HepG2 (cell line): Measurements from ENCODE around the gene SAPCD2. TPM values are rescaled to one million over a fixed set of nuclear protein-coding genes. Genes with fewer than 3 reads are reported as not detected.

ENCODE experiments used
- ATAC-seq: fragments of 200-7000 bp; cut with Tn5 transposase; 3 replicates; pipeline ENCODE4 v1.9.1; 2020; ENCODE audit warnings: mild to moderate bottlenecking, moderate library complexity
- BruUV-seq: library from RNA; stranded (reverse); fragments of 400-500 nt; replicated peaks from 2 replicates; lab custom pipeline; 2021; lab: Mats Ljungman, UMichigan
- CTCF ChIA-PET: fragments of 300-600 bp; formaldehyde crosslinking; extraction: SDS; loops from one replicate; lab custom pipeline; 2021; ENCODE audit warnings: low total read pairs, inconsistent platforms, low intra/inter-chr PET ratio; lab: Yijun Ruan, JAX
- POLR2A ChIA-PET: fragments of 350-600 bp; sonication (Branson Sonifier 250); formaldehyde crosslinking; loops from one replicate; lab custom pipeline; 2020; ENCODE audit warnings: antibody characterized with exemption, inconsistent platforms; lab: Yijun Ruan, JAX
- DNase-seq: peaks from one replicate; pipeline ENCODE4 v3.0.0-alpha.2; 2015; ENCODE audit warnings: low spot score
- FAIRE-seq: peaks from 3 replicates; lab custom pipeline; 2011; peaks lifted over from hg19 to GRCh38; lab: Jason Lieb, UNC
- H2AFZ ChIP-seq: one replicate; pipeline ENCODE4 v1.6.1; 2011; ENCODE audit warnings: low read length, inconsistent platforms
- H3K27ac ChIP-seq: fragments of 300-600 bp; 3 replicates; pipeline ENCODE4 v1.8.0; 2011; ENCODE audit warnings: mixed run types, mild to moderate bottlenecking, mixed read lengths, low read length, inconsistent platforms; ENCODE audit not compliant: insufficient read depth; ENCODE audit errors: extremely low read length
- H3K27me3 ChIP-seq, 2 experiments: fragments of 200-600 bp in 1 of 2; 2 replicates in 1 of 2; 3 replicates in 1 of 2; pipeline versions ENCODE4 v1.6.0 to v1.8.0; 2011; ENCODE audit warnings: low read length in 2 of 2, mild to moderate bottlenecking in 2 of 2, moderate library complexity in 2 of 2, inconsistent platforms in 1 of 2; ENCODE audit not compliant: insufficient read depth in 2 of 2, control insufficient read depth in 1 of 2
- H3K36me3 ChIP-seq, 2 experiments: fragments of 200-600 bp in 1 of 2; replicated peaks in 1 of 2; 2 replicates in 1 of 2; 3 replicates in 1 of 2; pipeline versions ENCODE4 v1.5.1 to v1.8.0; 2011; ENCODE audit warnings: low read length in 2 of 2, inconsistent platforms in 1 of 2; ENCODE audit not compliant: insufficient read depth in 2 of 2, control insufficient read depth in 1 of 2
- H3K4me1 ChIP-seq: 2 replicates; pipeline ENCODE4 v1.5.1; 2012; ENCODE audit warnings: low read length, inconsistent platforms; ENCODE audit not compliant: insufficient read depth
- H3K4me2 ChIP-seq: 2 replicates; pipeline ENCODE4 v1.6.0; 2011; ENCODE audit warnings: low read depth, low read length, inconsistent platforms
- H3K4me3 ChIP-seq, 3 experiments: fragments of 200-600 bp in 1 of 3; sonication (generic), shearing (Covaris generic) in 1 of 3; replicated peaks in 1 of 3; 2 replicates each; pipeline ENCODE4 v1.5.1; 2011 to 2016; ENCODE audit warnings: low read length in 3 of 3, inconsistent platforms in 2 of 3, low read depth in 2 of 3, mild to moderate bottlenecking in 2 of 3, control low read depth in 1 of 3, mixed read lengths in 1 of 3; ENCODE audit not compliant: insufficient read depth in 1 of 3
- H3K79me2 ChIP-seq: one replicate; pipeline ENCODE4 v1.6.1; 2011; ENCODE audit warnings: low read length, inconsistent platforms; ENCODE audit not compliant: insufficient read depth
- H3K9ac ChIP-seq: 2 replicates; pipeline ENCODE4 v1.6.0; 2011; ENCODE audit warnings: mild to moderate bottlenecking, low read depth, low read length, inconsistent platforms; ENCODE audit not compliant: insufficient read depth
- H3K9me3 ChIP-seq: 2 replicates; pipeline ENCODE4 v1.5.1; 2012; ENCODE audit warnings: mild to moderate bottlenecking, low read length
- H4K20me1 ChIP-seq: 2 replicates; pipeline ENCODE4 v1.6.0; 2011; ENCODE audit warnings: inconsistent platforms, mild to moderate bottlenecking, low read length, moderate library complexity; ENCODE audit not compliant: insufficient read depth
- DBP ChIP-seq: sonication (generic); formaldehyde crosslinking; IDR thresholded peaks from 2 replicates; pipeline ENCODE4 v1.4.0; 2020; ENCODE audit warnings: missing genetic modification reagents; ENCODE audit errors: not compliant biosample characterization
- DMAP1 ChIP-seq: IDR thresholded peaks from 2 replicates; pipeline ENCODE4 v1.6.1; 2016
- HNF1B ChIP-seq: sonication (generic); formaldehyde crosslinking; IDR thresholded peaks from 2 replicates; pipeline ENCODE4 v1.5.1; 2020; ENCODE audit warnings: mild to moderate bottlenecking, moderate library complexity, missing genetic modification reagents
- RNF2 ChIP-seq: fragments of 450-650 bp; conservative IDR thresholded peaks from 2 replicates; pipeline ENCODE4 v1.6.1; 2016; ENCODE audit warnings: low read depth
- SNRNP70 ChIP-seq: fragments of 200-400 bp; formaldehyde crosslinking; IDR thresholded peaks from 2 replicates; pipeline ENCODE4 v1.6.1; 2017; ENCODE audit warnings: mild to moderate bottlenecking, low read depth, low read length, moderate library complexity
- YY1 ChIP-seq: IDR thresholded peaks from 2 replicates; pipeline ENCODE4 v1.6.1; 2011; ENCODE audit warnings: low read length, low read depth, moderate library complexity, mild to moderate bottlenecking; ENCODE audit not compliant: insufficient read depth, insufficient replicate concordance
- ZBTB46 ChIP-seq: sonication (generic); formaldehyde crosslinking; IDR thresholded peaks from 2 replicates; pipeline ENCODE4 v1.4.0; 2020; ENCODE audit warnings: mild to moderate bottlenecking, missing genetic modification reagents, borderline replicate concordance
- ZFX ChIP-seq: sonication (generic); formaldehyde crosslinking; IDR thresholded peaks from 2 replicates; pipeline ENCODE4 v1.4.0; 2020; ENCODE audit warnings: mild to moderate bottlenecking, low read depth, missing genetic modification reagents, moderate library complexity
- ZNF75D ChIP-seq: sonication (generic); formaldehyde crosslinking; IDR thresholded peaks from 2 replicates; pipeline ENCODE4 v1.8.1; 2023; ENCODE audit warnings: missing genetic modification reagents, mild to moderate bottlenecking, borderline replicate concordance
- ZSCAN25 ChIP-seq: sonication (generic); formaldehyde crosslinking; IDR thresholded peaks from 2 replicates; pipeline ENCODE4 v1.8.0; 2022; ENCODE audit warnings: mild to moderate bottlenecking, missing genetic modification reagents
- whole genome bisulfite sequencing: methylation state at CpG from one replicate; pipeline ENCODE4 v1.1.6; 2017; ENCODE audit warnings: low lambda C conversion rate; 5-methylcytosine and 5-hydroxymethylcytosine counted together
- in situ Hi-C: cut with HindIII; loops from 2 replicates; pipeline ENCODE4 v1.10.0; 2017; ENCODE audit warnings: low pct_unique_long_range_greater_than_20kb; ENCODE audit not compliant: extremely low pct_ligation_motif_present
- intact Hi-C: fragments of 100-400 bp; cut with micrococcal nuclease; formaldehyde crosslinking; loops from one replicate; pipeline ENCODE4 v1.10.0; 2022; ENCODE audit not compliant: unreplicated experiment
- polyA plus RNA-seq, 8 experiments: library from polyadenylated mRNA; depleted of rRNA in 3 of 8; stranded (reverse) in 7 of 8; unstranded in 1 of 8; fragments of >200 nt; fragmentation: Illumina TruSeq in 4 of 8; extraction: Trizol in 4 of 8; gene quantifications; 2 replicates each; pipeline versions ENCODE4 v1.2.1 to v1.2.3, GENCODE V29; 2011 to 2016; ENCODE audit warnings: low read depth in 4 of 8, missing spikeins in 1 of 8, mixed read lengths in 1 of 8; ENCODE audit not compliant: insufficient read depth in 1 of 8
- total RNA-seq, 5 experiments: library from RNA; depleted of rRNA; stranded (reverse); fragments of >200 nt; fragmentation: Illumina TruSeq; extraction: Trizol; gene quantifications; 2 replicates each; pipeline ENCODE4 v1.2.3, GENCODE V29; 2016; ENCODE audit warnings: low read depth in 1 of 5

Gene SAPCD2
- total and polyA plus RNA-seq, 2 of the 13 experiments (the other 11 are each of a cell fraction or from before 2014, with no cell fraction given): 21.9 to 42.8 TPM

- TF ChIP-seq ZSCAN25 (CRISPR knock-in tag) (no peak), ZFX (CRISPR knock-in tag) (no peak), RNF2 (no peak)
These were observed 56.2 kb downstream of the SAPCD2 start (continued) for GRCh38 chr9:137014166-137014565.

GRCh38 chr9:137013571-137013940 is 56.8 kb downstream of the SAPCD2 start:
- in situ Hi-C loops: no loop called here
- Histone ChIP-seq H3K4me2 (no peak overlapping the region), H3K9me3 (no peaks in the 10 kb centered on the region), H3K4me3 (no peak overlapping the region), H3K27me3 (no peaks in the 10 kb centered on the region), H3K9ac (no peak overlapping the region), H2AFZ (no peak overlapping the region), H4K20me1 (no peaks in the 10 kb centered on the region), H3K27ac (no peak overlapping the region), H3K36me3 (peaks cover 1 to 2% of the 10 kb centered on the region in 2 experiments; a peak in 1 of 5 replicates), H3K79me2 (no peaks in the 10 kb centered on the region), H3K4me1 (no peaks in the 10 kb centered on the region)
- CTCF ChIA-PET: no interaction called here
- DNase-seq: no peak
- no peak for TF ChIP-seq HNF1B (CRISPR knock-in tag)
- TF ChIP-seq YY1: no peak
- TF ChIP-seq DMAP1 (CRISPR knock-in tag): no peak
- no peak for TF ChIP-seq ZBTB46 (CRISPR knock-in tag)
- no peak for TF ChIP-seq DBP (CRISPR knock-in tag)
- TF ChIP-seq ZNF75D: no peak
- no peak for TF ChIP-seq SNRNP70
- no peak for FAIRE-seq
- POLR2A ChIA-PET: no interaction called here
- ATAC-seq: no peak
- intact Hi-C loops: no loop called here
- 80% methylated on average over 2 of the region's 20 CpGs for WGBS
- BruUV-seq: no TSS peak
